Fibroblast of upper back skin (primary cell): Measurements from ENCODE around the gene WHAMM.
"Not testable (repeated sequence)": the region's sequence is repeated elsewhere in the genome, so short reads cannot be mapped to it uniquely, and the experiment has no call there.

Source experiments
- DNase-seq: peaks from one replicate; pipeline ENCODE4 v3.0.0-alpha.2; 2013

The WHAMM gene

DNA sequence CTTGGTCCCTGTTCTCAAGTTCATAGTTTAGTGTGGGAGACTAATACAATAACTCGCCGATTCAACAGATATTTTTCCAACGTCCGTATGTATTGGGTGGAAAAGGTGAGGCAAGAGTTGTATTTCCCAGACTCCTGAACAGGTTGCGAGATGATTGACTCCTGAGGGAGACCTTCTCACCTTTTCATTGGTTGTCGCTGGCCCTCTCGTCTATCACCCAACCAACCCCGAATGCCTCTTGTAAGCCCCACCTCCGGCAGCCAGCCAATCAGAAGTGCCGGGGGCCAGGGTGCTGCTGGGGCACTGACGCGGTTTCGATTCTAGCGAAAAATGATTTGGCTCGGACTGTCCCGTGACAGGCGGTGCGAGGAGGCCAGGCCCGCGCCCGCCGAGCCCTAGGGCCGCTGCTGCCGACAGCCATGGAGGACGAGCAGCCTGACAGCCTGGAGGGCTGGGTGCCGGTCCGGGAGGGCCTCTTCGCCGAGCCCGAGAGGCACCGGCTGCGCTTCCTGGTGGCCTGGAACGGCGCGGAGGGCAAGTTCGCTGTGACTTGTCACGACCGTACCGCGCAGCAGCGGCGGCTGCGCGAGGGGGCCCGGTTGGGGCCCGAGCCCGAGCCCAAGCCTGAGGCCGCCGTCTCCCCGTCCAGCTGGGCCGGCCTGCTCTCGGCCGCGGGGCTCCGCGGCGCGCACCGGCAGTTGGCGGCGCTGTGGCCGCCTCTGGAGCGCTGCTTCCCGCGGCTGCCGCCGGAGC is at the start of gene WHAMM:
Gene WHAMM, plus strand, starts transcription at position 321 of the 753 bp plus-strand sequence. Its CDS starts 99 bp downstream, at position 420.
- DNase-seq, result peak; percentile 99

- no peak for DNase-seq
These were observed 45.9 kb upstream of the WHAMM start for GRCh38 chr15:82763361-82764116.

DNA sequence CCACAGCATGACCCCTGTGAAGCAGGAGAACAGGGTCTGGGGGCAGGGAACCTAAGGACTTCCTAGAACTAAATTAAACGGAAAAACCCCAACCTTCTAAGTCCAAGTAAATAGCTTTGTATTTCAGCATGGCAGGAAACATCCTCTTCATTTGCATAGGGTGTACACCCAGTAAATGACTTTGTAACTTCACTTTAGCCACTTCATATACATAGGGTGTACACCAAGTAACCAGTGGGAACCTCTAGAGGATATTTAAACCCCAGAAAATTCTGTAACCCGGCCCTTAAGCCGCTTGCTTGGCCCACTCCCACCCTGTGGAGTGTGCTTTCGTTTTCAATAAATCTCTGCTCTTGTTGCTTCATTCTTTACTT is 45.3 kb upstream of the WHAMM start:
- no peak for DNase-seq

GRCh38 chr15:82764740-82765139 is 44.7 kb upstream of the WHAMM start:
- DNase-seq, result no peak

DNA sequence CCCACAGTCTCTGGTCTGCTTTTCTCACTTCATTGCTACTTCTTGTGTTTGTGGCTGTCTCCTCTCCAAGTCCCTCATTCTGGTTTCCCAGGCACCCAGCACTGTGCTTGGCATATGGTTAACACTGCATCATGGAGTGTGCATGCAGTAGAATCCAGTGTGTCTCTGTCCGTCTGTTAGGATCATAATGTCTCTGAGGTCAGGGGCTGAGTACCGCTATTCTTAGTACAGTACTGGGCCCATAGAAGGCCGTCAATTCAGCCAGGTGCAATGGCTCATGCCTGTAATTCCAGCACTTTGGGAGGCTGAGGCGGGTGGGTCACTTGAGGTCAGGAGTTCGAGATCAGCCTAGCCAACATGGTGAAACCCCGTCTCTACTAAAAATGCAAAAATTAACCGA is 43.2 kb upstream of the WHAMM start:
- DNase-seq, result not testable (repeated sequence)

- no peak for DNase-seq
These were observed 42.1 kb upstream of the WHAMM start for GRCh38 chr15:82767163-82767829.

- DNase-seq, result no peak
These were observed 40.9 kb upstream of the WHAMM start for GRCh38 chr15:82768414-82769054.

- no peak for DNase-seq
These were observed 37.4 kb upstream of the WHAMM start for GRCh38 chr15:82771789-82772607.

- DNase-seq, result no peak
These were observed 34.9 kb upstream of the WHAMM start for GRCh38 chr15:82774496-82774895.

DNA sequence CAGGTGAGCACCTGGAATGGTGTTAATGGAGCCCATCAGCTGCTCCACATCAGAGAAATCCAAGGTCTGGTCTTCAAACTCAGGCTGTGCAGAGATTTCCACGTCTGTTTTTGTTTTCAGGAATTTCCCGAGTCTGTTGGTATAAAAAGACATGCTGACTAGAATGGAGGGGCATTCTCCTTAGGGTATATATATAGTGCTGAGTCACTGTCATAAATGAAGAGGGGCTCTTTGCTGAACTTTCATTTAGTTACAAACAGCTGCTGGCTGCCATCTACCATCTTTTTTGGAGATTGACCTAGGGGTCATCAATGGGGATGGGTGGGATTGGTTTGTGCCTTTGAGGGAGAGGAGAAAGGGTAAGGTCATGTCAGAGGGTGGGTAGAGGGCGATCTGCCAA is 30.7 kb upstream of the WHAMM start:
- no peak for DNase-seq

DNA sequence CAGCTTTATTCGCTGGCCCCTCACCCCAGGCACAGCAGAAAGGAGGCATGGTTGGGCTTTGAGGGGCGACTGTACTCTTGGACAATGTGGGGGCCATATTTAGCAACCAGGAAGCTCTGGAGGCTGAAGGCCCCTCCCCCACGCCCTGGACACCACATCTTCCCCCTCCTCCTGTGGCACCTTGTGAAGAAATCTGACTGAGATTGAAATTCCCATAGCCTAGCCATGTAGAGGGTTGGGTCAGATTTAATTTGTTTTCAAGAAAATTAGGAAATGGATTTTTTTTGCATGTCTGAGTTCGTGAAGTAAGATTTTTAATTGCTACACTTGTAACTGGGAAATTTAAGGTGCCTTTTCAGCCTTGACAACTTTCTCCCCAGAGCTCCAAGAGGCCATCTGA is 28.1 kb upstream of the WHAMM start:
- DNase-seq, result no peak

DNA sequence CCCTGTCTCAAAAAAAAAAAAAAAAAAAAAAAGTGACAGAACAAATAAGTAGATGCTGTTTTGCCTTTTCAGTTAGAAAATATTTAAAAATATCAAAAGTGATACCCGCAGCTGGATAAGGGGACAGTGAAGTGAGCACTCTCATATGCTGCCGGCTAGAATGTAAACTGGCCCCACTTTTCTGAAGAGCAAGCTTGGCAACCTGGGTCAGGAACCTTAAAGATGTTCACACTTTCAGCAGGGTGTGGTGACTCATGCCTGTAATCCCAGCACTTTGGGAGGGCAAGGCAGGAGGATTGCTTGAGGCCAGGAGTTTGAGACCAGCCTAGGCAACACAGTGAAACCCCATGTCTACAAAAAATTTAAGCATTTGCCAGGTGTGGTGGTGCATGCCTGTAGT is 20.9 kb upstream of the WHAMM start:
- DNase-seq, result no peak

- no peak for DNase-seq
These were observed 19.9 kb upstream of the WHAMM start for GRCh38 chr15:82789491-82789890.

GRCh38 chr15:82790321-82790720 is 19.1 kb upstream of the WHAMM start:
- DNase-seq, result no peak

DNA sequence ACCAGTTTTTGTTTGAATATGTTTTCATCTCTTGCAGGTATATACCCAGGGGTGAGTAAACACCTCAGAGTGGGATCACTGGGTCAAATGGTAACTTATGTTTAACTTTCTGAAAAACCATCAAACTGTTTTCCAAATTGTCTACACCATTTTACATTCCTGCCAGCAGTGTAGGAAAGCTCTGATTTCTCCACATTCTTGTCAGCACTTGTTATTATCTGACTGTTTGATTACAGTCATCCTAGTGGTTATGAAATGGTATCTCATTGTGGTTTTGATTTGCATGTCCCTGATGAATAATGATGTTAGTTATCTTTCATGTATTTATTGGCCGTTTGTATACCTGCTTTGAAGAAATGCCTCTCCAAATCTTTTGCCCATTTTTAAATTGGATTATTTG is 17.4 kb upstream of the WHAMM start:
- no peak for DNase-seq

- DNase-seq, result no peak
These were observed 15.7 kb upstream of the WHAMM start for GRCh38 chr15:82793737-82794136.

DNA sequence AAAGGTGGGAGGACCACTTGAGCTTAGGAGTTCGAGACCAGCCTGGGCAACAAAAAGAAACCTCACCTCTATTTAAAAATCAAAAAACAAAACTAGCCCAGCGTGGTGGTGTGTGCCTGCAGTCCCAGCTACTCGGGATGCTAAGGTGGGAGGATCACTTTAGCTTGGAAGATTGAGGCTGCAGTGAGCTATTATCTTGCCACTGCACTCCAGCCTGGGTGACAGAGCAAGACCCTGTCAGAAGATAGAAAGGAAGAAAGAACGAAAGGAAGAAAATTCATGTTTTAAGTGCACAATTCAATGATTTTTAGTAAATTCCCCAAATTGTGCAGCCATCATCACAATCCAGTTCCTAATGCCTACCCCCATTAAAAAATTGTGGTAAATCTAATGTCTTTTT is 11.3 kb upstream of the WHAMM start:
- no peak for DNase-seq

- no peak for DNase-seq
These were observed 10.8 kb upstream of the WHAMM start for GRCh38 chr15:82798531-82799166.

DNA sequence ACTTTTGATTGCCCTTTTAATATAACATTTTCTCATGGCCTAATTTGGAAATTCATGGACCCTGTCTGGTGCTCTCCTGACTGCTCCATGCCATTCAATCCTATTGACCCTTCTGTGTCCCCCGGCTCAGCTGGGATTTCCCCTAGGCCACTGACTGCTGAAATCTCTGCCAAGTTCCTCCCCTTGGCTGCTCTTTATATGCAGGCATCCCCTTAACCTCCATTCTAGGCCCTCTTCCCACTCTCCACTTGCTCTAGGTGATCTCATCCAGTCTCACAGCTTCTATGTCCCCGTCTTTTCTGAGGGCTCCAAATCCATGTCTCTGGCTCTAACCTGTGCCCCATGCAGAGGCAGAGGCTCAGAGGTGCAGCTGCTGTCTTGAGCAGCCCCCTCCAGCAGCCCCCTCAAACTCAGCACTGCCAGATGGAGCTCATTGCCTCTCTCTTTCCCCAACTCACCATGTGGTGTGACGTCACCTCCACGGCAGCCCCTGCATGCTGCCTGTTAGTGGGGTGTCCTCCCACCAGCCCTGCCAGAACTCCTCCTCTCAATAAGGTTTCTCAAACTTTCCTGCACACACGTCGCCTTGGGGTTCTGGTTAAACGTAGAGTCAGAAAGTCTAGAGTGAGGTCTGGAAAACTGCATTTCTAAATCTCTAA is 10.1 kb upstream of the WHAMM start:
- no peak for DNase-seq

DNA sequence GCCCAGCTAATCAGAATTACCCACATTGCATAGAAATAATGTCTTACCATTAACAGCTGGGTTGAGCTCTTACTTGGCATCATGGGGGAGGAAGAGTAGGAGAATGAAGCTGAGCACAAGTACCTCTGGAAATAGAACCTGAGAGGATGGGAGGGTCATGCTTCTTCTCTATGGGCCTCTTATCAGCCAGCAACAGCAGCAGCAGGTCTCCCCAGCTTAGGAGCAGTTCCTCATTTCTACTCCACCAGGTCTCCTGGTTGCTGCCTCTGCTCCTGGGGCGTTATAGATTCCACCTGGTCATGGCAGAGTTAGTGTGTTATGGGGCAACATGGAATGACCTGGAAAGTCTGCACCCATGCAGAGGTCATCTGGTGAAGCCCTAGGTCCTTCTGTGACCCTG is 6.9 kb upstream of the WHAMM start:
- no peak for DNase-seq

GRCh38 chr15:82803793-82804574 is 5.4 kb upstream of the WHAMM start:
- peak; percentile 49 for DNase-seq
